NCI-H146 (cell line): ENCODE data around the gene RAB34.
"Not testable (repeated sequence)": the region's sequence is repeated elsewhere in the genome, so short reads cannot be mapped to it uniquely, and the experiment has no call there.

Experiments used
- DNase-seq: peaks from one replicate; lab custom pipeline; 2025; lab: John Stamatoyannopoulos, UW

The RAB34 gene

DNA sequence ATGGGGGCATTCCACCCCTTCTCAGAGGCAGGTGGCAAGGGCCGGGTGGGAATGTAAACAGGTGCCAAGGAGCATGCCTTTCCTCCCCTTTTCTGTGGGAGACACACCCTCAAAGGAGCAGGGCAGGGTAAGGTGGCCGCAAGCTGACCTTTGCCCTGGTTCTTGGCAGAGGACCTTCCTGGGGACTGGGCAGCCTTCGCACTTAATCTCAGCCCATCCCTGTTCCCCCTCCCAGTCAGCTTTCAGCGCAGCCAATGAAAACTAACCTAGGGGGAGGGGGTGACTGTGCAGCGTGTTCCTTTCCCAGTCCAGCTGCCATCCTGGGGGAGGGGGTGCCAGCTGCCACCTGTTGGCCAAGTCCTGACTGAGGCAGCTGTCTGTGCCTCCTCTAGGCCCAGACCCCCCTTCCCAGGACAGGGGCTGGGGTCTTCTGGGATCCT is 29.0 kb upstream of the RAB34 start:
- no peak for DNase-seq

DNA sequence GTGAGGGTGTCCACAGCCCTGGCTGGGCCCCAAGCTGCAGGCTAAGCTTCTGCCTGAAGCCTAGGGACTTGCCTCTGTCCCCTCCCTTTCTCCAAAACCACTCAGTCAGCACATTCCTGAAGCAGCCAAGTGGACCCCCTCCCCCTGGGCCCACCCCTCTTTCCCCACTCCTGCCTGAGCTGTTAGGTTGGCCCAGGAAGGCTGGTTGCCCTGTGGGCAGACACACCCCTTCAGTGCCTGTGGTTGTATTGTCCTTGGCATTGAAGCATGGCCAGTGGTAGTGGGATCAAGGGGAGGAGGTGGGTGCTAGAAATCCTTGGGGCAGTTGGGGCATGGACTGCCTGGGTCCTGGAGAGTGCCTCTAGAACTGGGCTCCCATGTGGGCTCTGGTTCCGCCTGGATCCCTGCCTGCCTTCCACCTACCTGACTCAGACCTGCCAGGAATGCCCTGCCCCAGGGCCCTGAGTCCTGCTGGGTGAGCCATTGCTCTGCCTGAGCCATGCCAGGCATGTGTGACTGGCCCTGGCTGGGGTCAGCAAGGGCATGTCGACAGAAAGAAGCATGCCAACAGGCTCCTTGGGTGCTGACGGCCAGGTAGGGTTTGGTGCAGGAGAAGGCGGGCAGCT is 28.2 kb upstream of the RAB34 start:
- no peak for DNase-seq

DNA sequence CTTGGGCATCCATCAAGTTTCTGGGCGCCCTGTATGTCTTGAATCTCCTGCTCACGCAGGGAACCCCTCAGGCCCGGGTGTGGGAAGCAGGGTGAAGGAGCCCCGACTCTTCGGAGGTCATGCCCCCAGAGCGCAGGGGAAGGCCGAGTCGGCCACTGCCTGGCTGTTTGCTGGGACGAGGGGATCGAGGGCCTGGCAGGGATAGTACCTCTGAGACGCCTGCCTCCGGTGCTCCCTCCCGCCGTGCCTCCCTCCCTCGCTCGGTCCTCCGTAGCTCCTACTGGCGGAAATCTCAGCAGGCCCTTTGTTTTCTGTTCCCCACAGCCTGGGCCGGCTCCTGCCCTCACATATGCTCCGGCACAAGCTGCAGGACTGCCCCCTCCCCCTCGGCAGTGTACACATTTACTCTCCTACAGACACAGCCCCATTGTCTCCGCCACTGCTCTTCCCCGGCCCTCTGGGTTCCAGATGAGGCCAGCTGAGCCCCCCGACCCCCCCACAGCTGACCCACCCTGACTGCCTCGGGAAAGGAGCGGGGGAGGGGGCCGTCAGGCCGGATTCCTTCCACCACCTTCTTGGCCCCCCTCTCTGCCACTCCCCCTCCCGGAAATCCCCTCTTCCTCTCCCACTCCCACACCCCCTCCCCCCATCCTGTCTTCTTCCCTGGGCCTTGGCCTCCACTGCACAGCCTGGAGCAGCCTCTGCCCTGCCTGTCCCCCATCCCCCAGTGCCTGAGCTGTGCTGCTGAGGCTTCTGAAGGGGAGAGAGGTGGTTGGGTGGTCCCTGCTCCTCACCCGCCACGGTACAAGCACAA is 27.5 kb upstream of the RAB34 start:
- peak; percentile 81 for DNase-seq

DNA sequence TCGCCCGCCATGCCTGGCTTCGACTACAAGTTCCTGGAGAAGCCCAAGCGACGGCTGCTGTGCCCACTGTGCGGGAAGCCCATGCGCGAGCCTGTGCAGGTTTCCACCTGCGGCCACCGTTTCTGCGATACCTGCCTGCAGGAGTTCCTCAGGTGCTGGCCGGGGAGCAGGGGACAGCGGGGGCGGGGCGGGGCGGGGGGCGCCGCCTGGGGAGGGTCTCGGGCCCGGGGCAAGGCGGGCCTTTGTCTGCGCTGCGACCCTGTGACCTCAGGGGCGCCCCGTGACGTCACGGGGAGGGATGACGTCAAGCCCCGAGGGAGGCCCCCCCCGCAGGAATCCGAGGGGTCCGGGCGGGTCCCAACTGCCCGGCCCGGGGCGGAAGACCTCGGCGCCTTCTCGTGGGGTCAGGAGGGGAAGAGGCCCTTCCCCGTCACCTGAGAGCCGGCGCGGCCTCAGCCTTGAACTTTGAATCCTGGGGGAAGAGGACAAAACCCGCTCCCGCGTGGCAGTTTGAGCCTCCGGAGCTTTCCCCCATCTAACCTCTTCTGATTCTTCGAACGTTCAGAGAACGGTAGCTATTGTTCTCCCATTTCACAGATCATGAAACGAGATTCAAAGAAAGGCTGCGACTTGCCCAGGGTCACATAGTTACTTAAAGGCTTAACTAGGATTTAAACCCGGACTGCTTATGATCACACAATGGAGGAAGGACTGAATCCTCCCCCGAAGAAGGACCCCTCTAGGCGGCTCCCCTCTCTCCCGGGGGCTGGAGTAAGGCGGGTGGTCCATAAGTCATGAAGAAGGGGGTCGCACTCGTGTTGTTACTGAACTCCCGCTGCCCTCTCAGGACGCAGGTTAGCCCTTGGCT is 26.7 kb upstream of the RAB34 start:
- peak; percentile 53 for DNase-seq

DNA sequence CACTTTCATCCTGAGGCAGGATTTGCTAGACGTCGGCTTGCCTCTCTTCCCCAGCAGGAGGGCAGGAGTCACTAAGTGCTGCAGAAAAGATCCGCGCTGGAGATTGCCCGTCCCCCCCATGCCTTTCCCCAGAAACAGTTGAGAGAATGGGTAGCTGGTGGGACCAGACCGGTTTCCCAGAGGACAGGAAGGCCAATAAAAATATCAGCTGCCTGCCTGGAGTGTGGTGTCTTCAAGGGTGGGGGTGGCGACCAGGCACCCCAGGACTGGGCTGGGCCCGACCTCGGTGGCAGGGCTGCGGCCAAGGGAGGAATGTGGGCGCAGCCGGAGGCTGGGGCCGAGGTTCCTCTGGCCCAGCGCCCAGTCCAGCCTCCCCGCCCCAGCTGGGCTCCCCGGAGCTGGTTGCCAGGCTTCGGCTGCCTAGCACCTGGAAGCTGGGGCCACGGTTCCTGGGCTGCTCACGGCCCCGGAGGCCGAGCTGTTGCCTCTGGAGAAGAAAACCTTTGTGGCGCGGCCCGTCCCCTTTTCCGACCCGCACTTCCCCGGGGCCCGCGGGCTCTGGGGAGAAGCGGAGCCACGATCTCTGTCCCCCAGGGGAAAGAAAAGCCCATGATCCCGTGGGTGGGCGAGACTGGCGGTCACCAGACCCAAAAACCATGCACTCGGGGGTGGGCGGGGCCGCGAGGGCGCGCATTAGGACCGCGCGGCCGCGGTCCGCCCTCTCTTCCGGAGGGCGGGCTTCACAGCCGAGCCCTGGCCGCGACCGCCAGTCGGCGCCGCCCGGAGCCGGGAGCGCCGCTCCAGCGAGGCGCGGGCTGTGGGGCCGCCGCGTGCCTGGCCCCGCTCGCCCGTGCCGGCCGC is 25.8 kb upstream of the RAB34 start, which contains the start of gene TRAF4:
Gene TRAF4, plus strand, starts transcription at position 769 of the 861 bp plus-strand sequence. CDS start 102 bp downstream, outside the sequence.
- DNase-seq, result peak; percentile 80

DNA sequence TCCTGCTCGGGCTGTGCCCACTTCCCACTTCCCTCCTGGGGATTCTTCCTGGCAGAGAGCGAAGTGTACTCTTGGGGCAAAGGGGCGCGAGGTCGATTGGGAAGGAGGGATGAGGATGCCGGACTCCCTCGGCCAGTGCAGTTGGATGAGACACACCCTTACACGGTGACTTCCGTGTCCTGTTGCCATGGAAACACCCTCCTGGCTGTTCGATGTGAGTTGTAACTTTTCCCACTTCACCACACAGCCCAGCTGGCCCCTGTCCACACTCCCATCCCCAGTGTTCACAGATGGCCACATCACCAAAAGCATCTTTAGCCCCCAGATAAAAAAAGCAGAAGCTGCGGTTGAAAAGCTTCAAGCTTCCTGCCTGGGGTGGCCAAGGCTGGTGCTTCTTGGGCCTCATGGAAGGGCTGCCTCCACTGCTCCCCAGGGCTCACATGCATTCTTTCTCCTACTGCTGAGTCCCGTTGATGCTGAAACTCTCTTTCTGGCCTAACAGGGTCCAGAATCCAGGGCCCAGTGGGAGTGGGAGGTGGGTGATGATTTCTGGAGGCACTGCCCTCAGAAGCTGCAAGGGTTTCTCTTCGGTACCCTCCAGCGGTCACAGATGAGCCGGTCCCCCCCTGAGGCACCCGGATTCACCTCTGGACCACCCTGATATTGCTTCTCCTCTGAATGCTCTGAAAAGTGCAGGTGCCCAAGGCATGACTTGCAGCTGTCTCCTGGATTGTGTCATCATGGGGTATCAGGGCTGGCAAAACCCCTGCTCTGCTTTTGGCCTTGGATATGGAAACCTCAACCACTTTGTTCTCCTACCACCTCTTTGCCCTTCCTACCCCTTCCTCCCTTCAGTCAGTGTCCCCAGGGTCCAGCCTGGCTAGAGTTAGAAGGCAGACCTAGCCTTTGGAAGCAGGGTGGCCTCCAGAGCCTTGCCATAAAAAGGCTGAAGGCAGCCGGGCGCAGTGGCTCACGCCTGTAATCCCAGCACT is 24.0 kb upstream of the RAB34 start:
- DNase-seq, result no peak

DNA sequence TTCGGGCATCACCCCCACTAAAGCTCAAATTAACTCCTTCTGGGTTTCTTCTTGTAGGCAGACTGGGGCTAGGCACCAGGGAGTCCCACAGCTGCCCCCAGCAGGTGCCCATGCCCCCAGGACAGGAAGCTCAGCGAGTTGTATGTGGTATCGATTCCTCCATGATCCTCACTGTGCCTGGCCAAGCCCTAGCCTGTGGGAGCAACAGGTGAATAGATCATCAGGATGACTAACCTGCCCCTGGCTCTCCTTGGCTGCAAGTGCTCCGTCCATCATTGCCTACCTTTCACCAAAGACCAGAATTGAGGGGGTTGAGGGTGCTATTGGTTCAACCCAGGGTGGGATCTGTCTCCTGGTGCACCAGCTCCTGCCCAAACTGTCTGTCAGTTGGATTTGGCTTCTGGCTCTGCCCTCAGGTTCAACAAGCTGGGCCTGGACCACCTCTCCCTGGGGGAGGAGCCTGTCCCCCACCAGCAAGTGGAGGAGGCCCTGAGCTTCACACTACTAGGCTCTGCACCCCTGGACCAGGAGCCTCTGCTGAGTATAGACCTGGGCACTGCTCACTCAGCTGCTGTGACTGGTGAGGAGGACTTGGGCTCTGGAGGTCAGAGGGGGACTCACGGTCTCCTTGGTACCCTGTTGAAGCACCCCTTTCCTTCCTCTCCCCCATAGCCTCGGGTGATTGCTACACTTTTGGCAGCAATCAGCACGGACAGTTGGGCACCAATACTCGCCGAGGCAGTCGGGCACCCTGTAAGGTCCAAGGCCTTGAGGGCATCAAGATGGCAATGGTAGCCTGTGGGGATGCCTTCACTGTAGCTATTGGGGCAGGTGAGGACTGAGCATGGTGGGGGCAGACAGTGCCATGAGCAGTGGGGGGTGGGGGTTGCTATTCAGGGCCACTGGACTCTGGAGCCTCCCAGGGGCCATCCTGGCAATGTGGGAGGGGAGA is 23.0 kb upstream of the RAB34 start:
- DNase-seq, result no peak

DNA sequence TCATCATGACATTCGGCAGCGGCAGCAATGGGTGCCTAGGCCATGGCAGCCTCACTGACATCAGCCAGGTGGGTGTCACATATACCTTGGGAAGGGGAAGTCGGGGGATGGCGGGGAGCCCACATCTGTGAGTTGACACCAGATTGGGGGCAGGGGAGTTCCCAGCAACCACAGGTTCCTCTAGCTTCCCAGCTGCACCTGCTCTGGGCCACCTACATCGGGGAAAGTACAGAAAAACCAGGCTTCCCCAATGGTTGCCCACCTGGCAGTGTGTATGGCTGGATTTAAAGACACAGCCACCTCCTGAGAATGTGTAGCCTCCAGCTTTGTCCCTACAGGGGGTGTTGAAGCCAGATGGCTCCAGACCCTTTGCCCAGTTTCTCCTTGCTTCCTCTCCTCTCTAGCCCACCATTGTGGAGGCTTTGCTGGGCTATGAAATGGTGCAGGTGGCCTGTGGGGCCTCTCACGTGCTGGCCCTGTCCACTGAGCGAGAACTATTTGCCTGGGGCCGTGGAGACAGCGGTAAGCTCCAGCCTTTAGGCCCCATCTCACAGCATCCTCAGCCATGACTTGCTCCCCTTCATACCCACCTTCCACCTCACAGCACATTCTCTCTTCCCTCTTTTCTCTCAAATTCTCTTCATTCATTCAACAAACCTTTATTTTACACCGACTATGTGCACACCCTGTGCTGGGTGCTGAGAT is 21.2 kb upstream of the RAB34 start:
- DNase-seq, result no peak

DNA sequence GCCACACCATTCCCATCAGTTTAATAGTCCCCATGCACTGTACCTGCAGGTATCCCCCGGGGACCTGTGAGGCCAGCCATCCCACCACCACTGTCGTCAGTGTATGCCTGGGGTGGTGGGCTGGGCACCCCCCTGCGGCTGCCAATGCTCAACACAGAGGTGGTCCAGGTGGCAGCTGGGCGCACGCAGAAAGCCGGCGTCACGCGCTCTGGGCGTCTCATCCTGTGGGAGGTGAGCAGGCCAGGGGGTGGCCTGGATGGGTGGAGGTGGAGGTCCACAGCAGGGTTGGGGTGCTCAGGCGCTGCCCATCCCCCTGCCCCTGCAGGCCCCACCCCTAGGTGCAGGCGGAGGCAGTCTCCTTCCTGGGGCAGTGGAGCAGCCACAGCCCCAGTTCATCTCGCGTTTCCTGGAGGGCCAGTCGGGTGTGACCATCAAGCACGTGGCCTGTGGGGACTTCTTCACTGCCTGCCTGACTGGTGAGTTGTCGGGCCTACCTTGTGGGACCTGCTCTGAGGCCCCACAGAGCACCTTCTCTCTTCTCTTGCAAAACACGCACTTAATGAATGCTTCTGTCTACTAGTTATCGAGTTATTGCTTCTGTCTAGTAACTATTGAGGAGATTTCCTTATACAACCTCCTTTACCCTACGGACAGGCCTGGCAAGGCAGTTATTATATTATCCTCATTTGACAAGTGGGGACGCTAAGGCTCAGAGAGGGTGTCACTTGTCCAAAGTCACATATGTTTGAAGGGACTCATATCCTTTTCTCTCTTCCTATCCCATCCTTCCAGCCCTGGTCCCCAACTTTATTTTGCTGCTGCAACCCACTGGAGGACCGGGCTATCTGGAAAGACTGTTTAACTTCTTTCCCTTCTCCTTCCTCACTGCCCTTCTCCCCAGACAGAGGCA is 20.4 kb upstream of the RAB34 start:
- no peak for DNase-seq

DNA sequence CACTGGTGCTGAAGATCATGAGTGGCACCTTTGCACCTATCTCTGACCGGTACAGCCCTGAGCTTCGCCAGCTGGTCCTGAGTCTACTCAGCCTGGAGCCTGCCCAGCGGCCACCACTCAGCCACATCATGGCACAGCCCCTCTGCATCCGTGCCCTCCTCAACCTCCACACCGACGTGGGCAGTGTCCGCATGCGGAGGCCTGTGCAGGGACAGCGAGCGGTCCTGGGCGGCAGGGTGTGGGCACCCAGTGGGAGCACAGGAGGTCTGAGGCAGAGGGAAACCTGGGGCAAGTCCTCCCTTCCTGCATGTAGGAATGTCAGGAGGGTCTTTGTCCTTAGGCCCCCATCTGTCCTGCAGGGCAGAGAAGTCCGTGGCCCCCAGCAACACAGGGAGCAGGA is 19.6 kb upstream of the RAB34 start:
- DNase-seq, result no peak

DNA sequence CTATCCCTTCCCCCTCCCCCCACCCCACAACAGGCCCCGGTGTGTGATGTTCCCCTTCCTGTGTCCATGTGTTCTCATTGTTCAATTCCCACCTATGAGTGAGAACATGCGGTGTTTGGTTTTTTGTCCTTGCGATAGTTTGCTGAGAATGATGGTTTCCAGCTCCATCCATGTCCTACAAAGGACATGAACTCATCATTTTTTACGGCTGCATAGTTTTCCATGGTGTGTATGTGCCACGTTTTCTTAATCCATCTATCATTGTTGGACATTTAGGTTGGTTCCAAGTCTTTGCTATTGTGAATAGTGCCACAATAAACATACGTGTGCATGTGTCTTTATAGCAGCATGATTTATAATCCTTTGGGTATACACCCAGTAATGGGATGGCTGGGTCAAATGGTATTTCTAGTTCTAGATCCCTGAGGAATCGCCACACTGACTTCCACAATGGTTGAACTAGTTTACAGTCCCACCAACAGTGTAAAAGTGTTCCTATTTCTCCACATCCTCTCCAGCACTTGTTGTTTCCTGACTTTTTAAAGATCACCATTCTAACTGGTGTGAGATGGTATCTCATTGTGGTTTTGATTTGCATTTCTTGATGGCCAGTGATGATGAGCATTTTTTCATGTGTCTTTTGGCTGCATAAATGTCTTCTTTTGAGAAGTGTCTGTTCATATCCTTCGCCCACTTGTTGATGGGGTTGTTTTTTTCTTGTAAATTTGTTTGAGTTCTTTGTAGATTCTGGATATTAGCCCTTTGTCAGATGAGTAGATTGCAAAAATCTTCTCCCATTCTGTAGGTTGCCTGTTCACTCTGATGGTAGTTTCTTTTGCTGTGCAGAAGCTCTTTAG is 18.5 kb upstream of the RAB34 start:
- not testable (repeated sequence) for DNase-seq

DNA sequence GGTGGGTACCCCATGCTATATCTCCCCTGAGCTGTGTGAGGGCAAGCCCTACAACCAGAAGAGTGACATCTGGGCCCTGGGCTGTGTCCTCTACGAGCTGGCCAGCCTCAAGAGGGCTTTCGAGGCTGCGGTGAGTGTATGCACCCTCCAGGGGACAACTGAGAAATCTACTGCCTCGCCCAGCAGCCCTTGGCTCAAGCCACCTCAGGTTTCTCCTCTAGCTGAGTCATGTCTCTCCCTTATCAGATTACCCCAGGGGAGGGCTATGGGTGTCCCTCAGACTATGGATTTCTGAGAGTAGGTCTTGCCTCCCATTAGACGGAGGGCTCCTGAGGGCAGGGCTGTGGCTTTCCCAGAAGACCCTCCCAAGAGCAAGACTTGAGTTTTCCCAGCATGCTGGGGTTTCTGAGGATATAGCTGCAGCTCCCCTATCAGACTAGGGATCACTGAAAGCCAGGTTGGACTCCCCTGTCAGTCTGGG is 17.6 kb upstream of the RAB34 start:
- no peak for DNase-seq

DNA sequence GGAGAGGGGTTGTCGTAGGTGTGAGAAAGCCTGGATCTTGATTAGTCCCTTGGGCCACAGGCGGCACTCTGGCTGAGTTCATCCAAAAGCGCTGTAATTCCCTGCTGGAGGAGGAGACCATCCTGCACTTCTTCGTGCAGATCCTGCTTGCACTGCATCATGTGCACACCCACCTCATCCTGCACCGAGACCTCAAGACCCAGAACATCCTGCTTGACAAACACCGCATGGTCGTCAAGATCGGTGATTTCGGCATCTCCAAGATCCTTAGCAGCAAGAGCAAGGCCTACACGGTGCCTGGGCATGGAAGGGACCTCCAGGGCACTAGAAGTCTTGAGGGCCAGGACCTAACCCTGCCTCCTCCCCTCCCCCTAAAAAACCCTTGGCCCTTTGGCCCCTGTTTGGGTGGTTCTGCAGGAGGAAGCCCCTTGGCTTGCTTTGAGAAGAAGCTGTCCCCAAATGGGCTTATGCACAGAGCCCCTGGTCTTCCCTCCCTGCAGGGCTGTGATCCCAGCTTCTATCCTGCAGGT is 17.1 kb upstream of the RAB34 start:
- no peak for DNase-seq

DNA sequence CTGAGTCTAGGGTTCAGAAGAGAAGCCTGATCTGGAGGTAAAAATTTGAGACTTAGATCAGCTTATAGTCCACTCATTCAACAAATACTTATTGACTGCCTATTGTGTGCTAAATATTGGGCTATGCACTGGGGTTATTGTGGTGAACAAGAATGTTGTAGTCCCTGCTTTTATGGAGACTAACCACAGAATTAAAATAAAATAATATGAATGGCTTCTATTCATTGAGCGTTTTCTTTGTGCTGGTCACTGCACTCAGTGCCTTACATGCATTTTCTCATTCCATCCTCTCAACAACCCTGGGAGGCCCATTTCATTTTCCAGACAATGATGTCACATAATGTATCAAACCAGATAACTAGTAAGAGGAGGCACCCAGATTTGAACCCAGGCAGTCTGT is 15.7 kb upstream of the RAB34 start:
- DNase-seq, result no peak

DNA sequence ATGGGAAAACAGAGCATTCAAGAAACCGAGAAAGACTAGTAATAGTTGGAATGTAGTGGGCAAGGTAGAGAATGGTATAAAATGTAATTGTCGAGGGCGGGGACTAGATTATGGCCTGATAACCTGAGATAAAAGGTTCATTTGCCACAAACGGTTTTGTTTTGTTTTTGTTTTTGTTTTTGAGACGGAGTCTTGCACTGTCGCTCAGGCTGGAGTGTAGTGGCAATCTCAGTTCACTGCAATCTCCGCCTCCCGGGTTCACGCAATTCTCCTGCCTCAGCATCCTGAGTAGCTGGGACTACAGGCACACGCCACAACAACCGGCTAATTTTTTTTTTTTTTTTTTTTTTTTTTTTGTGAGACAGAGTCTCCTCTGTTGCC is 12.3 kb upstream of the RAB34 start:
- DNase-seq, result no peak
